OCI-LY1 (cell line): ENCODE measurements around the gene TLR3.

Source experiments
- H2AFZ ChIP-seq: fragments of 200-600 bp; sonication (generic), shearing (Covaris generic); 2 replicates; pipeline ENCODE4 v1.6.0; 2014; ENCODE audit warnings: antibody characterized with exemption, mild to moderate bottlenecking, low read length
- H3F3A ChIP-seq: fragments of 200-600 bp; sonication (generic), shearing (Covaris generic); 2 replicates; pipeline ENCODE4 v1.6.0; 2014; ENCODE audit warnings: mild to moderate bottlenecking, antibody characterized with exemption, low read length, moderate library complexity; ENCODE audit not compliant: insufficient read depth
- H3K27ac ChIP-seq: fragments of 200-600 bp; sonication (generic); 2 replicates; pipeline ENCODE4 v1.5.1; 2014; ENCODE audit warnings: low read length, mixed run types, mild to moderate bottlenecking, low read depth; ENCODE audit not compliant: poor library complexity, severe bottlenecking
- H3K27me3 ChIP-seq: fragments of 200-600 bp; sonication (generic); 2 replicates; pipeline ENCODE4 v1.6.0; 2014; ENCODE audit warnings: antibody characterized with exemption, mild to moderate bottlenecking, low read length, moderate library complexity; ENCODE audit not compliant: insufficient read depth
- H3K36me3 ChIP-seq: fragments of 200-600 bp; sonication (generic); 2 replicates; pipeline ENCODE4 v1.6.1; 2014; ENCODE audit warnings: mild to moderate bottlenecking, antibody characterized with exemption, low read length, moderate library complexity, mixed read lengths; ENCODE audit not compliant: insufficient read depth
- H3K4me1 ChIP-seq: fragments of 200-600 bp; sonication (generic); 2 replicates; pipeline ENCODE4 v1.5.1; 2014; ENCODE audit warnings: mild to moderate bottlenecking, low read length, moderate library complexity; ENCODE audit not compliant: insufficient read depth, severe bottlenecking
- H3K4me2 ChIP-seq: fragments of 200-600 bp; sonication (generic), shearing (Covaris generic); 2 replicates; pipeline ENCODE4 v1.6.1; 2014; ENCODE audit warnings: low read length
- H3K4me3 ChIP-seq: fragments of 200-600 bp; sonication (generic); 2 replicates; pipeline ENCODE4 v1.5.1; 2014; ENCODE audit warnings: low read length, low read depth, mild to moderate bottlenecking, mixed read lengths; ENCODE audit not compliant: poor library complexity, severe bottlenecking
- H3K79me2 ChIP-seq: fragments of 200-600 bp; shearing (Covaris generic); 2 replicates; pipeline ENCODE4 v1.6.1; 2016; ENCODE audit warnings: mixed run types, low read length, mixed read lengths; ENCODE audit not compliant: insufficient read depth
- H3K9ac ChIP-seq: fragments of 200-600 bp; sonication (generic), shearing (Covaris generic); 2 replicates; pipeline ENCODE4 v1.6.1; 2014; ENCODE audit warnings: mild to moderate bottlenecking, low read length, mixed read lengths
- H3K9me2 ChIP-seq: fragments of 200-600 bp; sonication (generic), shearing (Covaris generic); 2 replicates; pipeline ENCODE4 v1.6.1; 2014; ENCODE audit warnings: low read depth, mild to moderate bottlenecking, low read length, mixed read lengths
- H3K9me3 ChIP-seq: fragments of 200-600 bp; shearing (Covaris generic); 2 replicates; pipeline ENCODE4 v1.6.1; 2014; ENCODE audit warnings: low read length, mixed read lengths
- H4K20me1 ChIP-seq: fragments of 200-600 bp; sonication (generic), shearing (Covaris generic); 2 replicates; pipeline ENCODE4 v1.6.0; 2016; ENCODE audit warnings: mild to moderate bottlenecking, low read length; ENCODE audit not compliant: insufficient read depth
- EZH2 ChIP-seq: fragments of 200-600 bp; sonication (generic), shearing (Covaris generic); IDR thresholded peaks from 2 replicates; pipeline ENCODE4 v1.8.0; 2017; ENCODE audit warnings: borderline replicate concordance, mixed run types, mild to moderate bottlenecking, antibody characterized with exemption, low read length, moderate library complexity, mixed read lengths
- TF ChIP-seq, protein P1 (sequence below): fragments of 200-600 bp; sonication (generic), shearing (Covaris generic); IDR thresholded peaks from 2 replicates; pipeline ENCODE4 v1.5.1; 2017; ENCODE audit warnings: mild to moderate bottlenecking, antibody characterized with exemption, low read length, moderate library complexity, mixed read lengths

Gene TLR3

GRCh38 chr4:186072516-186072915 is 3.6 kb downstream of the TLR3 start:
- no peak overlapping the region for H3K27ac ChIP-seq
- H3K79me2 ChIP-seq, result no peaks in the 10 kb centered on the region
- H3K4me3 ChIP-seq, result no peak overlapping the region
- H3K4me1 ChIP-seq, result peaks cover 8% of the 10 kb centered on the region
- H4K20me1 ChIP-seq, result no peaks in the 10 kb centered on the region
- no peaks in the 10 kb centered on the region for H3K9me2 ChIP-seq
- no peak overlapping the region for H2AFZ ChIP-seq
- no peaks in the 10 kb centered on the region for H3F3A ChIP-seq
- H3K9me3 ChIP-seq, result no peaks in the 10 kb centered on the region
- no peak overlapping the region for H3K9ac ChIP-seq
- no peaks in the 10 kb centered on the region for H3K36me3 ChIP-seq
- H3K27me3 ChIP-seq, result peaks cover 3% of the 10 kb centered on the region; the same call in 1 of the 2 replicates
- no peak overlapping the region for H3K4me2 ChIP-seq
- TF ChIP-seq EZH2, result no peak
- TF ChIP-seq, protein P1, sequence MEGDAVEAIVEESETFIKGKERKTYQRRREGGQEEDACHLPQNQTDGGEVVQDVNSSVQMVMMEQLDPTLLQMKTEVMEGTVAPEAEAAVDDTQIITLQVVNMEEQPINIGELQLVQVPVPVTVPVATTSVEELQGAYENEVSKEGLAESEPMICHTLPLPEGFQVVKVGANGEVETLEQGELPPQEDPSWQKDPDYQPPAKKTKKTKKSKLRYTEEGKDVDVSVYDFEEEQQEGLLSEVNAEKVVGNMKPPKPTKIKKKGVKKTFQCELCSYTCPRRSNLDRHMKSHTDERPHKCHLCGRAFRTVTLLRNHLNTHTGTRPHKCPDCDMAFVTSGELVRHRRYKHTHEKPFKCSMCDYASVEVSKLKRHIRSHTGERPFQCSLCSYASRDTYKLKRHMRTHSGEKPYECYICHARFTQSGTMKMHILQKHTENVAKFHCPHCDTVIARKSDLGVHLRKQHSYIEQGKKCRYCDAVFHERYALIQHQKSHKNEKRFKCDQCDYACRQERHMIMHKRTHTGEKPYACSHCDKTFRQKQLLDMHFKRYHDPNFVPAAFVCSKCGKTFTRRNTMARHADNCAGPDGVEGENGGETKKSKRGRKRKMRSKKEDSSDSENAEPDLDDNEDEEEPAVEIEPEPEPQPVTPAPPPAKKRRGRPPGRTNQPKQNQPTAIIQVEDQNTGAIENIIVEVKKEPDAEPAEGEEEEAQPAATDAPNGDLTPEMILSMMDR, result no peak

- Histone ChIP-seq H3K27ac (no peak overlapping the region), H3K4me2 (no peak overlapping the region), H3K4me3 (no peak overlapping the region), H3K27me3 (peaks cover 3% of the 10 kb centered on the region; the same call in 1 of the 2 replicates), H3F3A (no peaks in the 10 kb centered on the region), H3K9me2 (no peaks in the 10 kb centered on the region), H3K36me3 (no peaks in the 10 kb centered on the region), H3K9me3 (no peaks in the 10 kb centered on the region), H2AFZ (no peak overlapping the region), H4K20me1 (no peaks in the 10 kb centered on the region), H3K79me2 (no peaks in the 10 kb centered on the region), H3K9ac (no peak overlapping the region), H3K4me1 (peaks cover under 1% of the 10 kb centered on the region)
- TF ChIP-seq, protein P1, result no peak
- no peak for TF ChIP-seq EZH2
Observed at GRCh38 chr4:186074189-186074588, 5.2 kb downstream of the TLR3 start.

GRCh38 chr4:186078981-186079638 is 10.2 kb downstream of the TLR3 start:
- H3K9ac ChIP-seq, result no peak overlapping the region
- no peak overlapping the region for H3K27ac ChIP-seq
- no peak overlapping the region for H3K4me2 ChIP-seq
- H4K20me1 ChIP-seq, result no peaks in the 10 kb centered on the region
- H3F3A ChIP-seq, result no peaks in the 10 kb centered on the region
- TF ChIP-seq EZH2, result no peak
- TF ChIP-seq, protein P1, result no peak
- H3K9me2 ChIP-seq, result no peaks in the 10 kb centered on the region
- no peaks in the 10 kb centered on the region for H3K36me3 ChIP-seq
- H3K9me3 ChIP-seq, result no peaks in the 10 kb centered on the region
- no peaks in the 10 kb centered on the region for H3K79me2 ChIP-seq
- H3K4me1 ChIP-seq, result no peaks in the 10 kb centered on the region
- H3K27me3 ChIP-seq, result peaks cover 7% of the 10 kb centered on the region; the same call in 1 of the 2 replicates
- H3K4me3 ChIP-seq, result no peak overlapping the region
- no peak overlapping the region for H2AFZ ChIP-seq
